M059J (cell line): Measurements from ENCODE around the gene FZD8. TPM values are rescaled to one million over a fixed set of nuclear protein-coding genes. Genes with fewer than 3 reads are reported as not detected.

Source experiments
- DNase-seq: peaks from one replicate; pipeline ENCODE4 v3.0.0-alpha.2; 2012; ENCODE audit warnings: low read depth
- total RNA-seq: library from RNA; depleted of rRNA; stranded (reverse); fragments of >200 nt; shearing (Covaris generic); gene quantifications from 2 replicates; pipeline ENCODE4 v1.2.3, GENCODE V29; 2014

FZD8 gene
- total RNA-seq, 1 experiment from 2014 or later: 5.1 TPM

- DNase-seq: peak; percentile 75
These were observed 983 bp downstream of the FZD8 start for GRCh38 chr10:35640951-35641675.

GRCh38 chr10:35640474-35640873 lies 1.6 kb downstream of the FZD8 start:
- DNase-seq: peak; percentile 24

GRCh38 chr10:35639728-35640401 lies 2.2 kb downstream of the FZD8 start:
- no peak for DNase-seq

- DNase-seq: no peak
These were observed 2.9 kb downstream of the FZD8 start for GRCh38 chr10:35639021-35639727.

GRCh38 chr10:35638101-35638500 lies 4.0 kb downstream of the FZD8 start:
- DNase-seq: no peak

GRCh38 chr10:35637462-35637861 lies 4.6 kb downstream of the FZD8 start:
- no peak for DNase-seq

GRCh38 chr10:35636956-35637355 lies 5.1 kb downstream of the FZD8 start:
- DNase-seq: no peak

- DNase-seq: peak; percentile 61
These were observed 6.5 kb downstream of the FZD8 start for GRCh38 chr10:35635576-35635975.

GRCh38 chr10:35633006-35633980 lies 8.8 kb downstream of the FZD8 start:
- DNase-seq: peak; percentile 39

GRCh38 chr10:35632027-35632426 lies 10.1 kb downstream of the FZD8 start:
- DNase-seq: no peak

- no peak for DNase-seq
These were observed 10.7 kb downstream of the FZD8 start for GRCh38 chr10:35631404-35631803.

- no peak for DNase-seq
These were observed 15.1 kb downstream of the FZD8 start for GRCh38 chr10:35626971-35627507.

GRCh38 chr10:35614312-35614711 lies 27.8 kb downstream of the FZD8 start:
- no peak for DNase-seq

GRCh38 chr10:35613597-35614226 lies 28.4 kb downstream of the FZD8 start:
- peak; percentile 36 for DNase-seq

- DNase-seq: no peak
These were observed 29.0 kb downstream of the FZD8 start for GRCh38 chr10:35613107-35613440.

GRCh38 chr10:35612385-35613106 lies 29.6 kb downstream of the FZD8 start:
- no peak for DNase-seq

- no peak for DNase-seq
These were observed 30.3 kb downstream of the FZD8 start for GRCh38 chr10:35611750-35612149.

- no peak for DNase-seq
These were observed 33.8 kb downstream of the FZD8 start for GRCh38 chr10:35608328-35608672.

- no peak for DNase-seq
These were observed 34.4 kb downstream of the FZD8 start for GRCh38 chr10:35607475-35608327.
